Activated T-helper 2 cell treated with anti-CD3 and anti-CD28 coated beads, Interferon-gamma antibody, Interleukin-2, Interleukin-4, amounts not matched to agents 10 μg/mL and 5 μg/mL and 100 μg/mL, durations not matched to agents 14 hours and 24 hours and 36 hours (primary cell): Measurements from ENCODE around the gene PPP1R12C. TPM values are rescaled to one million over a fixed set of nuclear protein-coding genes. Genes with fewer than 3 reads are reported as not detected.
A peak's percentile ranks its signal among the peaks of the same experiment; 100 is the strongest.

ENCODE experiments used
- DNase-seq: peaks from one replicate; pipeline ENCODE4 v3.0.0; 2021; ENCODE audit warnings: low spot score
- H3K27ac Mint-ChIP-seq: one replicate; pipeline ENCODE4 v1.8.0; 2021; ENCODE audit warnings: mixed read lengths
- H3K27me3 Mint-ChIP-seq: one replicate; pipeline ENCODE4 v1.8.0; 2021; ENCODE audit warnings: low read depth, mixed read lengths
- H3K36me3 Mint-ChIP-seq: one replicate; pipeline ENCODE4 v1.8.0; 2021; ENCODE audit warnings: low read depth, mixed read lengths
- H3K4me1 Mint-ChIP-seq: one replicate; pipeline ENCODE4 v1.8.0; 2021; ENCODE audit warnings: low read depth, mixed read lengths
- H3K4me3 Mint-ChIP-seq: one replicate; pipeline ENCODE4 v1.8.0; 2021; ENCODE audit warnings: low read depth, mild to moderate bottlenecking, moderate library complexity, mixed read lengths
- H3K9me3 Mint-ChIP-seq: one replicate; pipeline ENCODE4 v1.8.0; 2021; ENCODE audit warnings: mixed read lengths
- intact Hi-C: fragments of 100-400 bp; cut with micrococcal nuclease; formaldehyde crosslinking; loops from one replicate; pipeline ENCODE4 v1.15.1; 2023
- total RNA-seq: library from RNA; stranded (reverse); gene quantifications from 2 replicates; pipeline ENCODE4 v1.2.3, GENCODE V29; 2022

Gene PPP1R12C
- total RNA-seq, 1 donor from 2014 or later: 108 TPM

DNA sequence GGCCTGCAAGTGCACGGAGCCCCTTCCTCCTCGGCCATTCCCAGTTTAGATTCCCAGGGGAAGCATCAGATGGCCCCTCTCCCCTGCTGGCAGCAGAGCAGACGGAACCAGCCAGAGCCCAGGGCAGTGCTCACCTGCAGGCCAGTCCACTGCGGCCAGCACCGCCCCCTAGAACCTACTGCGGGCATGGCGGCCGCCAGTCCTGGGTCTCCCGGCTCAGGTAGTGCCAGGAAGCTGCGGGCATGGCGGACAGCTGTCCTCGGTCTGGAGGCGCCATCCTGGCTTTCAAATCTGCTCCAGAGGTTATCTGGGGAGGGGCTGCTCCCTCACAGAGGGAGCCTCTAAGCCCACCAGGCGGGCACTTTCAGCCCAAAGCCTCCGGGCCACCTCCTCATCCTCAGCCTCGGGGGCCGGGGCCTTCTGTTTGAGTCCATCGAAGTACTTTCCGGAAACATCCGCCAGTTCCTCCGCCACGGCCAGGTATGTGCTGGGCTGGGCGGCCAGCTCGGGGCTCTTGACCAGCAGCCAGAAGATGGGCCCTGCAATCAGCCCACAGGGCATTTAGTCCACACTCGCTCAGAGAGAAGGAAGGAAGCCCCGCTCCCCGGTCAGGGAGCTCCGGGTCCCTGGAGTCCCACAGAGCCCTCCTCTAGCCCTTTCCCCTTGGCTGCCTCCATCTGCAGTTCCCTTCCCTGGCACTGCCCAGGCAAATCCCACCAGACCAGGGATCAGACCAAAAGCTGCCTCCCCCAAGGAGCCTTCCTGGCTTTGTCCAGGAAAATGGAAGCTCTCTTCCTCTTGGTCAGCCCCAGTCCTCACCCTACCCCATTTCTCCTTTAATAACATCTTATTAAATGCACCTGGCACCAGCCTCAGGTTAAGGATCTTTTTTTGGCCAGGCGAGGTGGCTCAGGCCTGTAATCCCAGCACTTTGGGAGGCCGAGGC, 72.4 kb downstream of the PPP1R12C start:
- Mint-ChIP-seq H3K9me3 (no peaks in the 10 kb centered on the region), H3K27ac (no peak overlapping the region), H3K27me3 (no peaks in the 10 kb centered on the region), H3K4me3 (no peak overlapping the region), H3K4me1 (peaks cover 18% of the 10 kb centered on the region), H3K36me3 (peaks cover 57% of the 10 kb centered on the region)
- intact Hi-C loops: no loop called here
- no peak for DNase-seq

DNA sequence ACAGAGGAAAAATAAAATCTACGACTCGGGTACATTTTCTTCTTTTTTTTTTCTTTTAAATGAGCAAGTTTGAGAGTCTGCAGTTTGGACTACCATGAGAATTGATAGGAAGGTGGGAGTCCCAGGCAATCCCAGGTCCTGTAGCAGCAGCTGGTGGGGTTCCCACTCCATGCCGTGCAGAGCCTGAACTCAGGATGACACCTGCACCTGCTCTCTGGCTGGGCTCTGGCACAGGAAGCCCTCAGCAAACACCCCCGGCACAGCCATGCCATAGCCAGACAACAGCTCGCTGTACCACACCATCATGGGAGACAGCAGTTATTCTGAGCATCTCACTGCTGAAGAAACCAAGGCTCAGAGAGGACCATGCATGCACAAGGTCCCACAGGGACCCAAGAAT, 73.2 kb downstream of the PPP1R12C start:
- no peak for DNase-seq
- intact Hi-C loops: no loop called here
- H3K4me1 Mint-ChIP-seq: peaks cover 18% of the 10 kb centered on the region
- H3K36me3 Mint-ChIP-seq: peaks cover 60% of the 10 kb centered on the region
- H3K27ac Mint-ChIP-seq: no peak overlapping the region
- H3K9me3 Mint-ChIP-seq: no peaks in the 10 kb centered on the region
- no peak overlapping the region for H3K4me3 Mint-ChIP-seq
- H3K27me3 Mint-ChIP-seq: no peaks in the 10 kb centered on the region

DNA sequence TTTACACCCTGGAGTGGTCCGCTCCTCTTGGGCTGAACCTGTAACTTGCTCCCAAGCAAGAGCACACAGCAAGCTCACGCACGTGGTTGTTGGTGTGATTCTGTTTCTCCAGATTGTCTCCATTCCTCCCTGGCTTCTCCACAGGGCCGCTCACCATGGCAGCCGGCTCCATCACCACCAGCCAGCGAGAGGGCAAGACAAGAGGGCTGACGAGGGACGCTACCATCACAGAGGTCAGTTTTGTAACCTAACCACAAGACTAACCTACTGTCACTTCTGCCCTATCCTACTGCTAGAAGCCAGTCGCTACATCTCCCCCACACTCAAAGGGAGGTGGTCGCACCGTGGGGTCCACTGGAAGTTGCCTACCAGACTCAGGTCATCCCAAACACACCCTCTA, 74.7 kb downstream of the PPP1R12C start:
- Mint-ChIP-seq H3K36me3 (peaks cover 48% of the 10 kb centered on the region), H3K9me3 (no peaks in the 10 kb centered on the region), H3K4me3 (peak overlapping the region; percentile 71), H3K27me3 (no peaks in the 10 kb centered on the region), H3K4me1 (peaks cover 18% of the 10 kb centered on the region), H3K27ac (peak overlapping the region; percentile 81)
- intact Hi-C loops: loop anchor here (2.0 kb wide), 1 partner anchor 20 kb away; the partner anchor contains the start of gene RDH13
- no peak for DNase-seq

DNA sequence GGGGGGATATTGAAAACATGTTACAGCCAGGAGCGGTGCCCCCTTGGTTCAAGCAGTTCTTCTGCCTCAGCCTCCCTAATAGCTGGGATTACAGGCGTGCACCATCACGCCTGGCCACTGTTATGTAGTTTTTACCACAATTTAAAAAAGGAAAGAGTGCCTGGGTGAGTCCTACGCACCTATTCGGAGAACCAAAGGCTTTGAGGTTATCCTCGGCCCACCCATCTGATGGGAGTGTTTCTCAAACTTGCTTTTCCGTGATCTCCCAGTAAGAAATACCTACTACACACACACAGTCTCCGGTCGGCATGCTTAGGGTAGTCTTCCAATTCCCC, 75.1 kb downstream of the PPP1R12C start:
- H3K36me3 Mint-ChIP-seq: peaks cover 44% of the 10 kb centered on the region
- peak overlapping the region; percentile 71 for H3K4me3 Mint-ChIP-seq
- no peak for DNase-seq
- peaks cover 18% of the 10 kb centered on the region for H3K4me1 Mint-ChIP-seq
- H3K27ac Mint-ChIP-seq: peak overlapping the region; percentile 81
- intact Hi-C loops: loop anchor here (2.0 kb wide), 1 partner anchor 20 kb away; the partner anchor contains the start of gene RDH13
- H3K27me3 Mint-ChIP-seq: no peaks in the 10 kb centered on the region
- no peaks in the 10 kb centered on the region for H3K9me3 Mint-ChIP-seq

DNA sequence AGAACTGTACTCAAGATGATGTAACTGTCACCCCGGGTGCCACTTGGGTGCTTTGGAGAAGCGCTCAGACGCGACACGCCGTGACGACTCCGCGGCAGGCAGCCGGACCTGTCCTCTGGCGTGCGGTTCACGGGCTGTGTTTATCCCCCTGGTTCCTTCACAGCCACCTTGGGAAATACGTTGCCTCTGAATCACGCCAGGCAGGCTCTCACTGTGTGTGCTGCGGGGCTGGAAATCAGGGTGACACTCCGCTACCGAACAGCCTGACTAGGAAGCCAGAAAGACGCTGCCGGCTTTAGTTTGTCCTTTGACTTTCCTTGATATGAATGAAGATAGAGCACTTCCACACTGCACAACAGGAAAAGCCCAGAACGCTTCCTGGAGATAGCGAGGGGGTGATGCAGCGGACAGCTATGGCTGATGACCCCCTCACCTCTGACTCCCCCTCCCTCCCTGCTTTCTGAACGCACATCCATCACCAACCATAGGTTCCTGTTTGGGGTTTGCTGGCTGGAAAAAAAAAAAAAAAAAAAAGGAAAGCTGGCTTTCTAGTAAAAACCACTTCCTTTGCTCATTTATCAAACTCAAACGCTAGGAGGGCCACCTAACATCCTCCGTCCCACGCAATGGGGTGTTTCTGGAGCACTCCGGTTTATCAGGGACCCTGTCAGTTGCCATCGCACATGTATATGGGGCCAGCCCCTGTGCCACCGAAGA, 75.7 kb downstream of the PPP1R12C start:
- intact Hi-C loops: loop anchor here (2.0 kb wide), 1 partner anchor 21 kb away; the partner anchor contains the start of gene RDH13
- Mint-ChIP-seq H3K9me3 (no peaks in the 10 kb centered on the region), H3K4me3 (peak overlapping the region; percentile 71), H3K27me3 (no peaks in the 10 kb centered on the region), H3K27ac (peak overlapping the region; percentile 81), H3K4me1 (peaks cover 18% of the 10 kb centered on the region), H3K36me3 (peaks cover 41% of the 10 kb centered on the region)
- peak; percentile 35 for DNase-seq

DNA sequence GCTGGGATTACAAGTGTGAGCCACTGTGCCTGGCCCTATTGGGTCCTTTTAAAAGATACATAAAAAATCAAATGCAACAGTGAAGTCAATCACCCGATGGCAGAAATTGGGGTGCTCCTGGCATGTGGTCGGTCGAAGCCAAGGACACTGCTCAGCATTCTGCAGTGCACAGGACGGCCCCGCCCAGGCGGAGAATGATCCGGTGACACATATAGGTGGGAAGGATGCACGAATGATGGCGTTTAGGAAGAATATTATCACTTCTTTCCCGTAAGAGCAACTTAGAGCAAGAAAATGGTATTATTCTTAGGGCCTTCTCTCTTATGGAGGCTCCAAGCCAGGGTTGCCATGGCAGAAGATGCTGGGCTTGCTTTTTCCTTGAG, 76.2 kb downstream of the PPP1R12C start:
- H3K4me1 Mint-ChIP-seq: peaks cover 18% of the 10 kb centered on the region
- no peak for DNase-seq
- no peaks in the 10 kb centered on the region for H3K27me3 Mint-ChIP-seq
- peak overlapping the region; percentile 81 for H3K27ac Mint-ChIP-seq
- peak overlapping the region; percentile 71 for H3K4me3 Mint-ChIP-seq
- no peaks in the 10 kb centered on the region for H3K9me3 Mint-ChIP-seq
- intact Hi-C loops: no loop called here
- peaks cover 41% of the 10 kb centered on the region for H3K36me3 Mint-ChIP-seq

Other genes starting within 250 kb of the PPP1R12C start
- gene FCAR, start 243.4 kb downstream of the PPP1R12C start, total RNA-seq: not detected in 2 replicates
- gene NCR1, start 211.5 kb downstream of the PPP1R12C start, total RNA-seq: not detected in 2 replicates
- gene NLRP7, start 170.1 kb downstream of the PPP1R12C start, total RNA-seq: not detected in 2 replicates
- 13.5 and 14.1 TPM in 2 replicates for gene NLRP2, start 151.3 kb downstream of the PPP1R12C start, total RNA-seq
- 0.37 and 0.50 TPM in 2 replicates for gene GP6, start 79.4 kb downstream of the PPP1R12C start, total RNA-seq
- 18.3 and 18.9 TPM in 2 replicates for gene RDH13, start 54.5 kb downstream of the PPP1R12C start, total RNA-seq
- gene EPS8L1, start 41.8 kb downstream of the PPP1R12C start, total RNA-seq: 4.9 and 6.6 TPM in 2 replicates
- 0.27 and 1.3 TPM in 2 replicates for gene TNNT1, start 31.6 kb upstream of the PPP1R12C start, total RNA-seq
- not detected in 2 replicates for gene TNNI3, start 40.1 kb upstream of the PPP1R12C start, total RNA-seq
- gene DNAAF3, start 49.0 kb upstream of the PPP1R12C start, total RNA-seq: 0.23 and 0.27 TPM in 2 replicates
- gene SYT5, start 62.7 kb upstream of the PPP1R12C start, total RNA-seq: 0.23 TPM in 1 of 2 replicates, not detected in the other
- gene PTPRH, start 91.9 kb upstream of the PPP1R12C start, total RNA-seq: not detected in 2 replicates
- gene TMEM86B, start 111.1 kb upstream of the PPP1R12C start, total RNA-seq: 6.0 and 6.7 TPM in 2 replicates
- 180 and 183 TPM in 2 replicates for gene PPP6R1, start 141.4 kb upstream of the PPP1R12C start, total RNA-seq
- 59.0 and 59.3 TPM in 2 replicates for gene HSPBP1, start 162.5 kb upstream of the PPP1R12C start, total RNA-seq
- 5.8 and 6.0 TPM in 2 replicates for gene BRSK1, start 166.4 kb upstream of the PPP1R12C start, total RNA-seq
- 0.41 and 0.46 TPM in 2 replicates for gene TMEM150B, start 207.7 kb upstream of the PPP1R12C start, total RNA-seq
- 34.3 and 35.3 TPM in 2 replicates for gene KMT5C, start 222.2 kb upstream of the PPP1R12C start, total RNA-seq
- gene COX6B2, start 237.1 kb upstream of the PPP1R12C start, total RNA-seq: 1.8 TPM in 1 of 2 replicates, not detected in the other
- not detected in 2 replicates for gene GARIN5B, start 245.6 kb upstream of the PPP1R12C start, total RNA-seq